ENCODE results near the gene EXOC3.

EXOC3 gene

GRCh38 chr5:436641-436975 lies 6.4 kb upstream of the EXOC3 start:
- DNase-seq (ENCODE audit: insufficient read length, low spot score) = no peak
- FAIRE-seq = no peak

DNA sequence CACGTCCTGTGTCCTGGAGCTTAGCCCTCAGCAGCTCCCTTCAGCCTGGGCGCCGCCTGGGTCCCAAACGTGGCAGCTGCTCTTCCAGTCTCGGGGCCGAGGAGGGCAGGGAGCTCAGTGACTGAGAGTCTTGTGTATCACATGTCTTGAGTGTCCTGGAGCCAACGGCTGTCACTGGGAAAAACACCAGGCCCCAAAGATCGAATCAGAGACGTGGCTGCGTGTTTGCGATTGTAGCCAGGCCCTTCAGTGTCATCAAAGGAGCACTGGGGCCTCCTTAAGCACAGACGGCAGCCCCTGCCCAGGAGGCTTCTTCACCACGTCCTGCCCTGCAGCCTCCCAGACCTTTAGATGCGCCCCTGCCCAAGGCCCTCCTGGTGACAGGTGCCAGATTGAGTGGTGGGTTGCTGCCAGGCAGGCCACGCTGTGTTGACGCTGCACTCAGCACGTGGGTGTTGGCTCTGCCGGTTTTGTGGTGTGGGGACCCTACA lies 5.7 kb upstream of the EXOC3 start:
- FAIRE-seq = no peak
- no peak for DNase-seq (ENCODE audit: insufficient read length, low spot score)

DNA sequence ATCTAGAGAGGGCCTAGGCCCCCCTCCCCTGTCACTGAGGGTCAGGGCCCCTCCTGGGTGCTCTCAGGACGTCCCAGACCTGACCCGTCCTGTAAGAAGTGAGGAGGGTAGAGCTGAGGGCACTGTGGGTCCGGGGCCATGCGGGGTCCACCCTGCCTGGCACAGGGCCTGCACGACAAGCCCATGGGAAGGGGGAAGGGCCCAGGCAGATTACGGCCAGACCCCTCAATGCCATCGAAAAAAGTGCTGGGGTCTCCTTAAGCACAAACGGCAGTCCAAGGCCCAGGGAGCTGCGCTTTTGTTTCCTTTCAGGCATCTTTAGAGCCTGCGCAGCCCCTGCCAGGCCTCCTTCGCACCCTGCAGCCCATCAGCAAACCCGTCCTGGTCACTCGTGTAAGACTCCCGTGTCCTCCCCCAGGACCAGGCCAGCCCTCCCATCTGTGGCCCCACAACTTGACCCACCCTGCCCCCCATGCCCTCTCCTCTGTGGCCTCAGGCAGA lies 4.4 kb upstream of the EXOC3 start:
- no peak for FAIRE-seq
- DNase-seq (ENCODE audit: insufficient read length, low spot score) = no peak

GRCh38 chr5:439181-439580 lies 3.8 kb upstream of the EXOC3 start:
- no peak for DNase-seq (ENCODE audit: insufficient read length, low spot score)

DNA sequence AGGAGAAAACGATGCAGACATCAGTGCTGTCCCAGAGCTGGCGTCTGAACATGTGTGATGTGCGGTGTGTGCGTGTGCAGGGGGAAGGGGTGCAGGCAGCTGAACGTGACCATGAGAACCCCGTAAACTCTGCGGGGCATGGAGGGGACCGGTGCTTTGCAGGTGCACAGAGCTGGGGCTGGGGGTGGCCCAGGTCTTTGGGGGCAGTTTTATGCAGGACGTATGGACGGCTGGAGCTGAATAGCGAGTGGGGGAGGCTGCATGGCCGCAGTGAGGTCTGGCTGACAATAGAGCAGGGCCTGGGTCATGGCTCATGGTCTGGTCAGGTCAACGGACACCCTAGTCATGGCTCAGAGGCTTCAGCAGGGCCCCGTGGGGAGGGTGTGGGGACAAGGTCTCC lies 3.3 kb upstream of the EXOC3 start:
- no peak for DNase-seq (ENCODE audit: insufficient read length, low spot score)
- no peak for FAIRE-seq

More at GRCh38 chr5:439181-439580, 3.8 kb upstream of the EXOC3 start:
- FAIRE-seq = no peak

GRCh38 chr5:440401-441201 lies 2.4 kb upstream of the EXOC3 start:
- no peak for DNase-seq (ENCODE audit: insufficient read length, low spot score)

DNA sequence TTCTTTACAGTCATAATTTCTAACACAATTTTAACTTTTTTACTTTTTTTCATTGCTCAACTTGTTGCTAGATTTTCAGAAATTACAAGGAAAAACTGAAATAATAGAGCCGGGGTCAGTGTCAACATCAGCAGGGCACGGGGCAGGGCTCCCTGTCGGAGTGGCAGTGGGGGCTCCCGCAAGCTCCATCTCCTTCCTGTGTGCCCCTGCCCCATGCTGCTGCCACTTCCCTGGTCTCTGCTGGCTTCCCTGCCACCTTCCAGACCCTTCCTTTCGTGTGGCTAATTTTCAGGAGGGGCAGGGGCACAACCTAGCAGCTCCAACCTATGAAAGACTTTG lies 1.0 kb upstream of the EXOC3 start:
- DNase-seq (ENCODE audit: insufficient read length, low spot score) (no peak), FAIRE-seq (no peak)

More at GRCh38 chr5:440401-441201, 2.4 kb upstream of the EXOC3 start:
- peak; percentile 18 for FAIRE-seq

DNA sequence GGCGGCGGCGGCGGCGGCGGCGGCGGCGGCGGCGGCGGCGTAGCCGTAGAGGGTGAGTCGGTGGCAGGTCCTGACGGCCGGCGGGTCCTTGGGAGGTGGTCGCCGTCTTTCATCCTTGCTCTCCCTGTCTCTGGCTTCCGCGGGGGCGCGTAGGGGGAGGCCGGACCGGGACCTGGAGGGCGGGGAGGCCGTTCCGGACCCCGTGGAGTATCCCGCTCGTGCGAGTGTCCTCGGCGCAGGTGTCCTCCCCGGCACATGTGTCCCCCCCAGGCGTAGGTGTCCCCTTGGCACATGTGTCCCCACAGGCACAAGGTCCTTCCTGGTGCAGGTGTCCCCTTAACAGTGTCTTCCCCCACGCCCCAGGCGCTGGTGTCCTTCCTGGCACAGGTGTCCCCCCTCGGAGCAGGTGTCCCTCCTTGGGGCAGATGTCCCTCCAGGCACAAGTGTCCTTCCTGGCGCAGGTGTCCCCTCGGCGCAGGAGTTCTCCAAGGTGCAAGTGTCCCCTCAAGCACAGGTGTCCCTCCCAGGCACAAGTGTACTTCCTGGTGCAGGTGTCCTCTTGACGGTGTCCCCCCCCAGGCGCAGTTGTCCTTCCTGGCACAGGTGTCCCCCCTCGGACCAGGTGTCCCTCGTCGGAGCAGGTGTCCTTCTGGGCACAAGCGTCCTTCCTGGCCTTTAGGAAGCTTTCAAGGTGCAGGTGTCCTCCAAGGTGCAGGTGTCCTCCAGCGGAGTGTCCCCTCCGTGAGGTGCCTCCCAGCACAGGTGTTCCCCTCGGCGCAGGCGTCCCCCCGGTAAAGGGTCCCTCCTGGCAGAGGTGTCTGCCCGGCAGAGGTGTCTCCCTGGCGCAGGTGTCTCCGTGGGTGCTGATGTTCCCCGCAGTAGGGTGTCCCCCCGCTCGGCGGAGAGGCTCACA lies 519 bp downstream of the EXOC3 start:
- DNase-seq (ENCODE audit: insufficient read length, low spot score) (peak; percentile 46), FAIRE-seq (no peak)

- no peak for FAIRE-seq
- no peak for DNase-seq (ENCODE audit: insufficient read length, low spot score)
Observed at GRCh38 chr5:444226-444625, 1.2 kb downstream of the EXOC3 start.

- FAIRE-seq (no peak), DNase-seq (ENCODE audit: insufficient read length, low spot score) (no peak)
Observed at GRCh38 chr5:445591-445990, 2.6 kb downstream of the EXOC3 start.

DNA sequence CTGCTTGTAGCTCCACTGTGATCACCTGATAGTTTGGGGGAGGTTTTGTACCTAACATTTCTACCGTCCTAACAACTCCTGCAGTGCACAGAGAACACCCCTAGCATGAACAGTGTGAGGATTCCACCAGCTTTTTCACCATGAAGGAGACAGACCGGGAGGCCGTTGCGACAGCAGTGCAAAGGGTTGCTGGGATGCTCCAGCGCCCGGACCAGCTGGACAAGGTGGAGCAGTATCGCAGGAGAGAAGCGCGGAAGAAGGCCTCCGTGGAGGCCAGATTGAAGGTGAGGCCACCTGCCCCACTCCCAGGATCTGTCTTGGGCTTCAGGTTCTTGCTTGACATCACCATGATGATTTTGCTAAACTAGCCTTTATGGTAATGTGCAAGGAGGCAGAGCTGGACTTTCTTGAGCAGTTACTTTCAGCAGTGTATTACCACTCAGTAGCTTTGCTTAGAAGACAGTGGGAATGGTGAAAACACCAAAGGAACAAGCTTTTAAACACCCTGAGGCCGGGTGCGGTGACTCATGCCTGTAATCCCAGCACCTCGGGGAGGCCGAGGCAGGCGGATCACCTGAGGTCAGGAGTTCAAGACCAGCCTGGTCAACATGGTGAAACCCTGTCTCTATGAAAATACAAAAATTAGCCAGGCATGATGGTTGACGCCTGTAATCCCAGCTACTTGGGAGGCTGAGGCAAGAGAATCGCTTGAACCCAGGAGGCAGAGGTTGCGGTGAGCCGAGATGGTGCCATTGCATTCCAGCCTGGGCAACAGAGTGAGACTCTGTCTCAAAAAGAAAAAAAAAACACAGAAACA lies 3.3 kb downstream of the EXOC3 start:
- DNase-seq (ENCODE audit: insufficient read length, low spot score) (no peak), FAIRE-seq (no peak)

DNA sequence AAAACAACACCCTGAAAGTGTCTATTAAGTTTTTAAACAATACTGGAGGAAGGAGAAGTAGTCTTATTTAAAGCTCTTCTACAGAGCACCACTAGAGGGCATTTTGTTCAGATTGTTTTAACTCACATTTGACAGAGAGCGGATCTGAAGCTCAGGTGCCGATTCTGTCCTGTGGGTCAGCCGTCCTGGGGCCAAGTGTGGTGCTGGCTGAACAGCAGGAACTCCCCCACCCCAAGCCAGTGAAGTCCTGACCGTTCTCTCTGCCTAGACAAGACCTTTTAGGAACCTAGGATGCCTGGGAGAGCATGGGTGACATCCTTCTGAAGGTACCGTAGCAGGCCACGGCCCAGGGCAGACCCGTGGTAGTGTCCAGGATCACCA lies 3.9 kb downstream of the EXOC3 start:
- peak; percentile 89 for FAIRE-seq
- peak; percentile 58 for DNase-seq (ENCODE audit: insufficient read length, low spot score)

DNA sequence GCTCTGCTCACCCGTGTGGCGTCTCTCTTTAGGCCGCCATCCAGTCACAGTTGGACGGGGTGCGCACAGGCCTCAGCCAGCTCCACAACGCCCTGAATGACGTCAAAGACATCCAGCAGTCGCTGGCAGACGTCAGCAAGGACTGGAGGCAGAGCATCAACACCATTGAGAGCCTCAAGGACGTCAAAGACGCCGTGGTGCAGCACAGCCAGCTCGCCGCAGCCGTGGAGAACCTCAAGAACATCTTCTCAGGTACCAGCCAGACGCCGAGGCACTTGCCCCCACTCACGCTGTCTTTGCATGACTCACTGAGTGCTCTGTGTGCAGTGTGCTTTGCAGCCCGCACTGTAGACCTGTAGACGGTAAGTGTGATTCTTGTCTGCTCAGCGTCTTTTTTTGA lies 4.5 kb downstream of the EXOC3 start:
- DNase-seq (ENCODE audit: insufficient read length, low spot score) (no peak), FAIRE-seq (no peak)

DNA sequence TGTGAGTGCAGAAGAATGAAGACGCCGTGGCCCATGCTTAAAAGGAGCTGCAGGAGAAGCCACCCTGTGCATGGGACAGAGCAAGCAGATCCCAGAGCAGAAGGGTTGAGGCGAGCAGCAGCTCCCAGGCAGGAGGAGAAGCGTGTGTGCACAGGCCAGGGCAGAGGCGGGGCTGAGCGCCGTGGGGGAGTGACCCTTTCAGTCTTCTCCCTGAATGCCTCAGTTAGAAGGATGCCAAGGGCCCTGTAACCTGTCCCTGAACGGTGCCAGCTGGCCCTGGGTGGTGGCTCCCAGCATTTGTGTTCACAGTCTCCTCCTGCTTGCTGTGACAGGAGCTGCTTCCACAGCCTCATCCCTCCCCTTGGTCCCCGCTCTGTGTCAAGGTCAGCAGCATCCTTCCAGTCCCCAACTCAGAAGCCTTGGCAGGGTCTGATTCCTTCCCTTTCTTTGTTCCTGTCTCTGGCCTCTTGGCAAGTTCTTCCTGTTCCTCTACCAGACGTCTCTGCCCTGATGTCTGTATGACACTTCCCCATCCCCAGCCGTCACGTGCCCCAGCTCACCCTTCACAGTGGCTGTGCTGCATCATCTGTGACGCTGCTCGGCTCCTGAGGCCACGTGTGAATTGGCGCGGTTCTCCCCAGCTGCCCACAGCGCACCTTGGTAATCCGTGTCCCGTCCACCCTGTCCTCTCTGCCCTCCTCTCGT lies 5.2 kb downstream of the EXOC3 start:
- FAIRE-seq = no peak

GRCh38 chr5:448766-449090 lies 5.8 kb downstream of the EXOC3 start:
- no peak for FAIRE-seq

More for the DNA sequence above, 5.2 kb downstream of the EXOC3 start:
- no peak for DNase-seq (ENCODE audit: insufficient read length, low spot score)

GRCh38 chr5:449151-449550 lies 6.2 kb downstream of the EXOC3 start:
- DNase-seq (ENCODE audit: insufficient read length, low spot score) (no peak), FAIRE-seq (no peak)

More at GRCh38 chr5:448766-449090, 5.8 kb downstream of the EXOC3 start:
- no peak for DNase-seq (ENCODE audit: insufficient read length, low spot score)

GRCh38 chr5:451587-452458 lies 8.8 kb downstream of the EXOC3 start:
- FAIRE-seq (no peak), DNase-seq (ENCODE audit: insufficient read length, low spot score) (no peak)

DNA sequence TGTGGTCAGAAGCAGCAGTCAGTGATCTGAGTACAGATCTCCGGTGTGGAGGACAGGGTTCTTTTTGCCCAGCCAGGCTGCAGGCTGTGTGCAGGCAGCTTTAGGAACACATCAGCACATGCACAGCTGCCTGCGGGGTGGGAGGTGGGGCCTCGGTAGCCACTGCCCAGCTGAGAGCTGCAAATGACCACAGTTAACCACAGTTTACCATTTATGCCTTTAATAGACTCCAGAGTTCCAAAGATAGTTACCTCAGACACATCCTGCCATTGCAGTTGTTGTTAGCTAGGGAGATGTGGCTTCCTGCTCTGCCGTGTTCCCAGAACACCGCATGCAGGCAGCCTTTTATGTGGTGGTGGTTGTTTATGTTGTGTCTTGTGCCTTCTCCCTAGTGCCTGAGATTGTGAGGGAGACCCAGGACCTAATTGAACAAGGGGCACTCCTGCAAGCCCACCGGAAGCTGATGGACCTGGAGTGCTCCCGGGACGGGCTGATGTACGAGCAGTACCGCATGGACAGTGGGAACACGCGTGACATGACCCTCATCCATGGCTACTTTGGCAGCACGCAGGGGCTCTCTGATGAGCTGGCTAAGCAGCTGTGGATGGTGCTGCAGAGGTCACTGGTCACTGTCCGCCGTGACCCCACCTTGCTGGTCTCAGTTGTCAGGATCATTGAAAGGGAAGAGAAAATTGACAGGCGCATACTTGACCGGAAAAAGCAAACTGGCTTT lies 10.2 kb downstream of the EXOC3 start:
- no peak for FAIRE-seq
- no peak for DNase-seq (ENCODE audit: insufficient read length, low spot score)

All from GM19239 (cell line).